Epithelial cell of proximal tubule (primary cell): ENCODE data around the gene LPCAT1. TPM values are rescaled to one million over a fixed set of nuclear protein-coding genes. Genes with fewer than 3 reads are reported as not detected.

Experiments used
- DNase-seq: peaks from one replicate; pipeline ENCODE4 v3.0.0-alpha.2; 2011; ENCODE audit warnings: low read depth
- H3K4me3 ChIP-seq: 2 replicates; pipeline ENCODE4 v1.5.1; 2011; ENCODE audit warnings: low read depth, mild to moderate bottlenecking, low read length
- CTCF ChIP-seq: conservative IDR thresholded peaks from 2 replicates; pipeline ENCODE4 v1.5.1; 2012; ENCODE audit warnings: low read depth, mild to moderate bottlenecking, low read length
- total RNA-seq: library from RNA; depleted of rRNA; stranded (reverse); fragments of >200 nt; gene quantifications from 2 replicates; pipeline ENCODE4 v1.2.3, GENCODE V29; 2015

LPCAT1 gene
- total RNA-seq, 1 donor from 2014 or later: 105 TPM

- TF ChIP-seq CTCF: peak; percentile 72
- DNase-seq: no peak
- no peak overlapping the region for H3K4me3 ChIP-seq
Observed at GRCh38 chr5:1468247-1468612, 55.5 kb downstream of the LPCAT1 start.

GRCh38 chr5:1467341-1468246, 56.2 kb downstream of the LPCAT1 start:
- DNase-seq: no peak
- H3K4me3 ChIP-seq: no peak overlapping the region
- TF ChIP-seq CTCF: no peak

GRCh38 chr5:1466631-1467265, 57.0 kb downstream of the LPCAT1 start:
- TF ChIP-seq CTCF: no peak
- no peak overlapping the region for H3K4me3 ChIP-seq
- DNase-seq: no peak

GRCh38 chr5:1465966-1466471, 57.7 kb downstream of the LPCAT1 start:
- no peak overlapping the region for H3K4me3 ChIP-seq
- TF ChIP-seq CTCF: no peak
- no peak for DNase-seq

- DNase-seq: no peak
- no peak for TF ChIP-seq CTCF
Observed at GRCh38 chr5:1465117-1465516, 58.6 kb downstream of the LPCAT1 start.

GRCh38 chr5:1464511-1464910, 59.2 kb downstream of the LPCAT1 start:
- no peak for TF ChIP-seq CTCF
- no peak overlapping the region for H3K4me3 ChIP-seq
- DNase-seq: no peak

More at GRCh38 chr5:1465117-1465516, 58.6 kb downstream of the LPCAT1 start:
- no peak overlapping the region for H3K4me3 ChIP-seq
